ENCODE data around the gene ZNF324.

- TF ChIP-seq CTCF (IDR thresholded peaks at IDR 0.05; ENCODE audit: insufficient read depth, low read depth, low read length) = no peak
- no peak for TF ChIP-seq EZH2 (IDR thresholded peaks at IDR 0.05; ENCODE audit: insufficient read depth, low read length)
Observed at GRCh38 chr19:58474291-58474996, 7.6 kb downstream of the ZNF324 start.
